Keratinocyte (primary cell): Measurements from ENCODE around the gene KCNK10. TPM values are rescaled to one million over a fixed set of nuclear protein-coding genes. Genes with fewer than 3 reads are reported as not detected.

Experiments
- DNase-seq: peaks from one replicate; pipeline ENCODE4 v3.0.0-alpha.2; 2011; ENCODE audit warnings: low read depth, missing footprints, low spot score
- FAIRE-seq: peaks from 2 replicates; lab custom pipeline; 2011; peaks lifted over from hg19 to GRCh38; lab: Jason Lieb, UNC
- H2AFZ ChIP-seq: 2 replicates; pipeline ENCODE4 v1.6.0; 2012; ENCODE audit warnings: low read length, control low read depth, inconsistent platforms; ENCODE audit not compliant: control insufficient read depth
- H3K27ac ChIP-seq: 2 replicates; pipeline ENCODE4 v1.5.1; 2011; ENCODE audit warnings: low read length; ENCODE audit not compliant: control insufficient read depth, insufficient read depth
- H3K27me3 ChIP-seq: 3 replicates; pipeline ENCODE4 v1.6.0; 2011; ENCODE audit warnings: low read length; ENCODE audit not compliant: control insufficient read depth, insufficient read depth; ENCODE audit errors: extremely low read depth
- H3K36me3 ChIP-seq, 2 experiments: 2 replicates in 1 of 2; 3 replicates in 1 of 2; pipeline ENCODE4 v1.5.1; 2011; ENCODE audit warnings: low read length in 2 of 2, mild to moderate bottlenecking in 1 of 2; ENCODE audit not compliant: control insufficient read depth in 2 of 2, insufficient read depth in 2 of 2; ENCODE audit errors: extremely low read depth in 1 of 2
- H3K4me1 ChIP-seq: 3 replicates; pipeline ENCODE4 v1.5.1; 2011; ENCODE audit warnings: low read length; ENCODE audit not compliant: control insufficient read depth, insufficient read depth; ENCODE audit errors: extremely low read depth
- H3K4me2 ChIP-seq: 3 replicates; pipeline ENCODE4 v1.6.0; 2011; ENCODE audit warnings: low read depth, low read length; ENCODE audit not compliant: control insufficient read depth, insufficient read depth; ENCODE audit errors: extremely low read depth
- H3K4me3 ChIP-seq, 3 experiments: fragments of 200-600 bp in 1 of 3; sonication (generic) in 1 of 3; 2 replicates in 2 of 3; 3 replicates in 1 of 3; pipeline ENCODE4 v1.5.1; 2011 to 2016; ENCODE audit warnings: low read length in 3 of 3, mild to moderate bottlenecking in 3 of 3, control low read depth in 2 of 3, inconsistent platforms in 1 of 3, low read depth in 1 of 3, mixed read lengths in 1 of 3, mixed run types in 1 of 3, moderate library complexity in 1 of 3; ENCODE audit not compliant: control insufficient read depth in 2 of 3, insufficient read depth in 2 of 3; ENCODE audit errors: extremely low read depth in 1 of 3
- H3K79me2 ChIP-seq: 2 replicates; pipeline ENCODE4 v1.6.0; 2012; ENCODE audit warnings: low read length; ENCODE audit not compliant: control insufficient read depth, insufficient read depth
- H3K9ac ChIP-seq: 3 replicates; pipeline ENCODE4 v1.6.0; 2011; ENCODE audit warnings: low read length; ENCODE audit not compliant: control insufficient read depth, insufficient read depth; ENCODE audit errors: extremely low read depth
- H3K9me1 ChIP-seq: 3 replicates; pipeline ENCODE4 v1.6.0; 2011; ENCODE audit warnings: low read length; ENCODE audit not compliant: control insufficient read depth, insufficient read depth; ENCODE audit errors: extremely low read depth
- H3K9me3 ChIP-seq: 2 replicates; pipeline ENCODE4 v1.5.1; 2012; ENCODE audit warnings: low read depth, low read length; ENCODE audit not compliant: control insufficient read depth
- H4K20me1 ChIP-seq: 3 replicates; pipeline ENCODE4 v1.6.0; 2011; ENCODE audit warnings: low read length; ENCODE audit not compliant: control insufficient read depth, insufficient read depth; ENCODE audit errors: extremely low read depth
- CTCF ChIP-seq, 3 experiments: IDR thresholded peaks in 1 of 3; conservative IDR thresholded peaks in 1 of 3; optimal IDR thresholded peaks in 1 of 3; 2 replicates in 2 of 3; 3 replicates in 1 of 3; pipeline versions ENCODE3 to v1.5.1; 2011; ENCODE audit warnings: low read length in 3 of 3, mild to moderate bottlenecking in 3 of 3, moderate library complexity in 2 of 3, control low read depth in 1 of 3, inconsistent platforms in 1 of 3; ENCODE audit not compliant: insufficient read depth in 2 of 3; ENCODE audit errors: extremely low read depth in 1 of 3
- EZH2 ChIP-seq: IDR thresholded peaks from one replicate; pipeline ENCODE4 v1.6.1; 2012; ENCODE audit warnings: inconsistent platforms, mild to moderate bottlenecking, low read length, moderate library complexity
- dilution Hi-C: fragments of 300-500 bp; cut with MboI; formaldehyde crosslinking; loops from one replicate; pipeline ENCODE4 v1.7.0; 2020; ENCODE audit warnings: low sequenced_read_pairs; ENCODE audit not compliant: extremely low pct_ligation_motif_present
- polyA plus RNA-seq, 5 experiments: library from polyadenylated mRNA; depleted of rRNA in 3 of 5; stranded (reverse) in 3 of 5; stranded (forward) in 1 of 5; unstranded in 1 of 5; fragments of >200 nt; gene quantifications; 1 replicate in 1 of 5; 2 replicates in 3 of 5; 3 replicates in 1 of 5; pipeline versions ENCODE4 v1.2.1 to v1.2.3, GENCODE V29; 2011 to 2012; ENCODE audit warnings: missing spikeins in 2 of 5, low read depth in 1 of 5, low replicate concordance in 1 of 5

The KCNK10 gene
- polyA plus RNA-seq, 1 donor (not counting 4 experiments of a cell fraction or from before 2014, with no cell fraction given), result 0.79 TPM

DNA sequence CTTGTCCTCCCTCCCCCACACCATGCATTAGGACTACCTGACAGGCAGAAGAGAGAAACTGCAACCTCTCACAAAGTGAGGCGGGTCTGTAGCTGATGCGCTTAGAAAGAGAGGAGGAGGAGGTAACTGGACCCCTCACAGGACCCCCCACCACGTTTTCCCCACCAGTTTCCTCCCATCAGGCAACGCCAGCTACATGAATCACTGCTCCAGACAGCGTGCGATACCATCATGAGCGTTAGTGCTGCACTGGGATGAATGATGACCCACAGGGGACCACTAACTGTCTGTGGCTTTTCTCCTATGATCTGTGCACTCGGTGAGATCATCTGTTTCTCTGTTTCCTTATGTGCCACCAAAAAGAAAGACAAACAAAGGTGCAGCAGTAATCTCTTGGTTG lies 77.7 kb downstream of the KCNK10 start:
- Histone ChIP-seq H3K36me3 (no peaks in the 10 kb centered on the region), H4K20me1 (no peaks in the 10 kb centered on the region), H3K9ac (no peak overlapping the region), H2AFZ (no peak overlapping the region), H3K79me2 (no peaks in the 10 kb centered on the region), H3K4me1 (peaks cover 18% of the 10 kb centered on the region), H3K4me3 (no peak overlapping the region), H3K27ac (no peak overlapping the region), H3K9me3 (no peaks in the 10 kb centered on the region), H3K27me3 (no peaks in the 10 kb centered on the region), H3K4me2 (no peak overlapping the region), H3K9me1 (no peaks in the 10 kb centered on the region)
- dilution Hi-C loops, result no loop called here
- TF ChIP-seq CTCF (optimal IDR thresholded peaks at IDR 0.05 in 1 of 3, IDR thresholded peaks at IDR 0.05 in 1 of 3, conservative IDR thresholded peaks at IDR 0.05 in 1 of 3; ENCODE audit: extremely low read depth in 1 of 3, insufficient read depth in 2 of 3, low read length in 3 of 3) (no peak), EZH2 (no peak)
- FAIRE-seq (no peak), DNase-seq (no peak)

GRCh38 chr14:88243946-88244345 lies 79.1 kb downstream of the KCNK10 start:
- Histone ChIP-seq H3K36me3 (no peaks in the 10 kb centered on the region), H3K4me3 (no peak overlapping the region), H3K79me2 (no peaks in the 10 kb centered on the region), H3K27ac (no peak overlapping the region), H4K20me1 (no peaks in the 10 kb centered on the region), H2AFZ (no peak overlapping the region), H3K9me3 (no peaks in the 10 kb centered on the region), H3K9ac (no peak overlapping the region), H3K4me2 (no peak overlapping the region), H3K4me1 (peaks cover 7% of the 10 kb centered on the region), H3K9me1 (no peaks in the 10 kb centered on the region), H3K27me3 (no peaks in the 10 kb centered on the region)
- FAIRE-seq (no peak), DNase-seq (no peak)
- dilution Hi-C loops, result no loop called here
- TF ChIP-seq EZH2, result no peak
- no peak for TF ChIP-seq CTCF (optimal IDR thresholded peaks at IDR 0.05 in 1 of 3, IDR thresholded peaks at IDR 0.05 in 1 of 3, conservative IDR thresholded peaks at IDR 0.05 in 1 of 3; ENCODE audit: extremely low read depth in 1 of 3, insufficient read depth in 2 of 3, low read length in 3 of 3)
